Keratinocyte (primary cell): ENCODE measurements around the gene SYK. TPM values are rescaled to one million over a fixed set of nuclear protein-coding genes. Genes with fewer than 3 reads are reported as not detected.
A peak's percentile ranks its signal among the peaks of the same experiment; 100 is the strongest.

Experiments
- DNase-seq: peaks from one replicate; pipeline ENCODE4 v3.0.0-alpha.2; 2011; ENCODE audit warnings: low read depth, missing footprints, low spot score
- FAIRE-seq: peaks from 2 replicates; lab custom pipeline; 2011; peaks lifted over from hg19 to GRCh38; lab: Jason Lieb, UNC
- H2AFZ ChIP-seq: 2 replicates; pipeline ENCODE4 v1.6.0; 2012; ENCODE audit warnings: low read length, control low read depth, inconsistent platforms; ENCODE audit not compliant: control insufficient read depth
- H3K27ac ChIP-seq: 2 replicates; pipeline ENCODE4 v1.5.1; 2011; ENCODE audit warnings: low read length; ENCODE audit not compliant: control insufficient read depth, insufficient read depth
- H3K27me3 ChIP-seq: 3 replicates; pipeline ENCODE4 v1.6.0; 2011; ENCODE audit warnings: low read length; ENCODE audit not compliant: control insufficient read depth, insufficient read depth; ENCODE audit errors: extremely low read depth
- H3K36me3 ChIP-seq, 2 experiments: 2 replicates in 1 of 2; 3 replicates in 1 of 2; pipeline ENCODE4 v1.5.1; 2011; ENCODE audit warnings: low read length in 2 of 2, mild to moderate bottlenecking in 1 of 2; ENCODE audit not compliant: control insufficient read depth in 2 of 2, insufficient read depth in 2 of 2; ENCODE audit errors: extremely low read depth in 1 of 2
- H3K4me1 ChIP-seq: 3 replicates; pipeline ENCODE4 v1.5.1; 2011; ENCODE audit warnings: low read length; ENCODE audit not compliant: control insufficient read depth, insufficient read depth; ENCODE audit errors: extremely low read depth
- H3K4me2 ChIP-seq: 3 replicates; pipeline ENCODE4 v1.6.0; 2011; ENCODE audit warnings: low read depth, low read length; ENCODE audit not compliant: control insufficient read depth, insufficient read depth; ENCODE audit errors: extremely low read depth
- H3K4me3 ChIP-seq, 3 experiments: fragments of 200-600 bp in 1 of 3; sonication (generic) in 1 of 3; 2 replicates in 2 of 3; 3 replicates in 1 of 3; pipeline ENCODE4 v1.5.1; 2011 to 2016; ENCODE audit warnings: low read length in 3 of 3, mild to moderate bottlenecking in 3 of 3, control low read depth in 2 of 3, inconsistent platforms in 1 of 3, low read depth in 1 of 3, mixed read lengths in 1 of 3, mixed run types in 1 of 3, moderate library complexity in 1 of 3; ENCODE audit not compliant: control insufficient read depth in 2 of 3, insufficient read depth in 2 of 3; ENCODE audit errors: extremely low read depth in 1 of 3
- H3K79me2 ChIP-seq: 2 replicates; pipeline ENCODE4 v1.6.0; 2012; ENCODE audit warnings: low read length; ENCODE audit not compliant: control insufficient read depth, insufficient read depth
- H3K9ac ChIP-seq: 3 replicates; pipeline ENCODE4 v1.6.0; 2011; ENCODE audit warnings: low read length; ENCODE audit not compliant: control insufficient read depth, insufficient read depth; ENCODE audit errors: extremely low read depth
- H3K9me1 ChIP-seq: 3 replicates; pipeline ENCODE4 v1.6.0; 2011; ENCODE audit warnings: low read length; ENCODE audit not compliant: control insufficient read depth, insufficient read depth; ENCODE audit errors: extremely low read depth
- H3K9me3 ChIP-seq: 2 replicates; pipeline ENCODE4 v1.5.1; 2012; ENCODE audit warnings: low read depth, low read length; ENCODE audit not compliant: control insufficient read depth
- H4K20me1 ChIP-seq: 3 replicates; pipeline ENCODE4 v1.6.0; 2011; ENCODE audit warnings: low read length; ENCODE audit not compliant: control insufficient read depth, insufficient read depth; ENCODE audit errors: extremely low read depth
- EZH2 ChIP-seq: IDR thresholded peaks from one replicate; pipeline ENCODE4 v1.6.1; 2012; ENCODE audit warnings: inconsistent platforms, mild to moderate bottlenecking, low read length, moderate library complexity
- dilution Hi-C: fragments of 300-500 bp; cut with MboI; formaldehyde crosslinking; loops from one replicate; pipeline ENCODE4 v1.7.0; 2020; ENCODE audit warnings: low sequenced_read_pairs; ENCODE audit not compliant: extremely low pct_ligation_motif_present
- polyA plus RNA-seq, 5 experiments: library from polyadenylated mRNA; depleted of rRNA in 3 of 5; stranded (reverse) in 3 of 5; stranded (forward) in 1 of 5; unstranded in 1 of 5; fragments of >200 nt; gene quantifications; 1 replicate in 1 of 5; 2 replicates in 3 of 5; 3 replicates in 1 of 5; pipeline versions ENCODE4 v1.2.1 to v1.2.3, GENCODE V29; 2011 to 2012; ENCODE audit warnings: missing spikeins in 2 of 5, low read depth in 1 of 5, low replicate concordance in 1 of 5
- TF ChIP-seq, protein P1 (sequence below), 3 experiments: IDR thresholded peaks in 1 of 3; conservative IDR thresholded peaks in 1 of 3; optimal IDR thresholded peaks in 1 of 3; 2 replicates in 2 of 3; 3 replicates in 1 of 3; pipeline versions ENCODE3 to v1.5.1; 2011; ENCODE audit warnings: low read length in 3 of 3, mild to moderate bottlenecking in 3 of 3, moderate library complexity in 2 of 3, control low read depth in 1 of 3, inconsistent platforms in 1 of 3; ENCODE audit not compliant: insufficient read depth in 2 of 3; ENCODE audit errors: extremely low read depth in 1 of 3

SYK gene
- polyA plus RNA-seq, 1 donor (not counting 4 experiments of a cell fraction or from before 2014, with no cell fraction given), result 2.0 TPM

- Histone ChIP-seq H3K27me3 (no peaks in the 10 kb centered on the region), H4K20me1 (no peaks in the 10 kb centered on the region), H3K4me2 (no peak overlapping the region), H3K4me1 (no peaks in the 10 kb centered on the region), H3K79me2 (no peaks in the 10 kb centered on the region), H2AFZ (no peak overlapping the region), H3K9me1 (no peaks in the 10 kb centered on the region), H3K9ac (no peak overlapping the region), H3K27ac (no peak overlapping the region), H3K36me3 (peaks cover 0 to 4% of the 10 kb centered on the region in 2 experiments), H3K9me3 (no peaks in the 10 kb centered on the region), H3K4me3 (no peak overlapping the region)
- TF ChIP-seq, protein P1, sequence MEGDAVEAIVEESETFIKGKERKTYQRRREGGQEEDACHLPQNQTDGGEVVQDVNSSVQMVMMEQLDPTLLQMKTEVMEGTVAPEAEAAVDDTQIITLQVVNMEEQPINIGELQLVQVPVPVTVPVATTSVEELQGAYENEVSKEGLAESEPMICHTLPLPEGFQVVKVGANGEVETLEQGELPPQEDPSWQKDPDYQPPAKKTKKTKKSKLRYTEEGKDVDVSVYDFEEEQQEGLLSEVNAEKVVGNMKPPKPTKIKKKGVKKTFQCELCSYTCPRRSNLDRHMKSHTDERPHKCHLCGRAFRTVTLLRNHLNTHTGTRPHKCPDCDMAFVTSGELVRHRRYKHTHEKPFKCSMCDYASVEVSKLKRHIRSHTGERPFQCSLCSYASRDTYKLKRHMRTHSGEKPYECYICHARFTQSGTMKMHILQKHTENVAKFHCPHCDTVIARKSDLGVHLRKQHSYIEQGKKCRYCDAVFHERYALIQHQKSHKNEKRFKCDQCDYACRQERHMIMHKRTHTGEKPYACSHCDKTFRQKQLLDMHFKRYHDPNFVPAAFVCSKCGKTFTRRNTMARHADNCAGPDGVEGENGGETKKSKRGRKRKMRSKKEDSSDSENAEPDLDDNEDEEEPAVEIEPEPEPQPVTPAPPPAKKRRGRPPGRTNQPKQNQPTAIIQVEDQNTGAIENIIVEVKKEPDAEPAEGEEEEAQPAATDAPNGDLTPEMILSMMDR (optimal IDR thresholded peaks at IDR 0.05 in 1 of 3, IDR thresholded peaks at IDR 0.05 in 1 of 3, conservative IDR thresholded peaks at IDR 0.05 in 1 of 3; ENCODE audit: extremely low read depth in 1 of 3, insufficient read depth in 2 of 3, low read length in 3 of 3), result no peak
- no peak for TF ChIP-seq EZH2
- dilution Hi-C loops, result no loop called here
- no peak for FAIRE-seq
- DNase-seq, result no peak
Measured at GRCh38 chr9:90869361-90869760, 67.7 kb downstream of the SYK start.

DNA sequence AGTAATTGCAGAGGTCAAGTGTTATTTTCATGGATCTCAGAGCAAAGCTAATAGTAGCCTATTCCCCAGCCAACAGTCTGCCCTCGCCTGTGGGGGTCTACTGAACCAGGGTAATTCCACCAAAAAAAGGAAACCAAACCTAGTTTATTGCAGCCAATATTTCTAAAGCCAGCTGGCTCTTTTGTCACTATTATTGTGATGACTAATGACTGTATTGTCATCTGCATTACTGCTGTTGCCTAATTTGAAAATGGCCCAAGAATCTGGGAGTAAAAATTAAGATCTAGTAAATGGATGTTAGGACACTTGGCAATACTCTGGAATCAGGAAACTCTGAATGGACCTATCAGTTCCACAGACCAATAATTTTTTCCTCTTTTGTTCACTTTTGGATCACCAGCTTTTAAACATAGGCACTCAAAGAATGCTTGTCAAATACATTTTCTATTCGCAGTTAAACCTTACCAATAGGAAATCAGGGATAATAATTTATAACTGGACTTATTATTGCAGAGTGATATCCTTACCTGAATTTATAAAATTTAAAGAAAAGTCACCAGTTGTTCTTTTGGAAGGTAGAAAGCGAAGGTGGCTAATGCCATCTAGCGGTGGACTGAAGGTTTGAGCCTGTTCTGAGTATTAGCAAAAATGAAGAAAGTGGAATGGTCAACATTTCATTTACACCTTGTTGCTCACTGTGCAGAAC lies 69.2 kb downstream of the SYK start:
- no peak overlapping the region for H3K9ac ChIP-seq
- no peak for DNase-seq
- H3K79me2 ChIP-seq, result no peaks in the 10 kb centered on the region
- H3K9me1 ChIP-seq, result no peaks in the 10 kb centered on the region
- H2AFZ ChIP-seq, result no peak overlapping the region
- H3K4me3 ChIP-seq, result no peak overlapping the region
- H3K4me2 ChIP-seq, result no peak overlapping the region
- H3K36me3 ChIP-seq, result no peaks in the 10 kb centered on the region
- FAIRE-seq, result no peak
- H3K4me1 ChIP-seq, result no peaks in the 10 kb centered on the region
- no peak for TF ChIP-seq EZH2
- TF ChIP-seq, protein P1 (optimal IDR thresholded peaks at IDR 0.05 in 1 of 3, IDR thresholded peaks at IDR 0.05 in 1 of 3, conservative IDR thresholded peaks at IDR 0.05 in 1 of 3; ENCODE audit: extremely low read depth in 1 of 3, insufficient read depth in 2 of 3, low read length in 3 of 3), result peak; percentile 64 to 80 (median 79)
- no peak overlapping the region for H3K27ac ChIP-seq
- H3K9me3 ChIP-seq, result no peaks in the 10 kb centered on the region
- H3K27me3 ChIP-seq, result no peaks in the 10 kb centered on the region
- dilution Hi-C loops, result no loop called here
- H4K20me1 ChIP-seq, result no peaks in the 10 kb centered on the region
